ENCODE results near the gene AKR7A2. TPM values are rescaled to one million over a fixed set of nuclear protein-coding genes. Genes with fewer than 3 reads are reported as not detected.

AKR7A2 gene
- total and polyA plus RNA-seq, 9 of the 15 experiments (the other 6 are each of a cell fraction or from before 2014, with no cell fraction given): 2.0 to 78.4 (median 49.4) TPM

DNA sequence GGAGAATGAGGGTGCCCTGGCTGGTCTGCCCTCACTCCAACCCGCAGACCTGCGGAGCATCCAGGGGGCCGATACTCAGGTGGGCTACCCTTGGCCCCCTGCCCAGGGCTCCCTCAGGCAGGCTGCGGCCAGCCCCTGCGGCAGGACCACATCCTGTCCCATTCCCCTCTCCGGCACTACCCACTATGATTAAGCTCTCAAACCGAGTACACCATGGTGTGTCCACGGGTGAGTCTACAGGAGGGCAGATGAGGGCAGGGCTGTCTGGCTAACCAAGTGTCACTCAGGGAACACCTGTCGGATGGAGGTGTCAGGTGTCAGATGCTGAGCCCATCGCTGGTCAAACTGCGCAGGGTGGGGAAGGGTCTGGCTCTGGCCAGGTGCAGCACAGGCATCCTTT, 47.4 kb upstream of the AKR7A2 start:
- no peak for DNase-seq (ENCODE audit: extremely low read depth in 1 of 4, low spot score in 3 of 4)
- Histone ChIP-seq H2AFZ (ENCODE audit: low read depth, low read length) (no peak overlapping the region), H3K36me3 (ENCODE audit: control insufficient read depth, insufficient read depth, low read length) (peaks cover 28% of the 10 kb centered on the region; the same call in 2 of the 3 replicates), H3K4me2 (ENCODE audit: insufficient read depth, low read length) (no peak overlapping the region), H3K9me1 (ENCODE audit: control insufficient read depth, insufficient read depth, low read length) (peaks cover 6% of the 10 kb centered on the region), H3K9ac (ENCODE audit: insufficient read depth in 1 of 2, low read depth in 2 of 2, low read length in 2 of 2) (0 out of 4 replicates have a peak overlapping the region, but pooled peaks of 1 of the 2 experiments have one; percentile 37), H3K27ac (ENCODE audit: extremely low read depth, low read depth, low read length) (no peak overlapping the region), H3K4me1 (replicated peaks in 1 of 2; ENCODE audit: control insufficient read depth in 2 of 2, insufficient read depth in 2 of 2, low read length in 2 of 2) (peaks cover 0 to 4% of the 10 kb centered on the region in 2 experiments; a peak in 1 of 5 replicates), H3K9me3 (replicated peaks; ENCODE audit: control insufficient read depth, insufficient read depth, low read depth, low read length) (no peaks in the 10 kb centered on the region), H3K79me2 (ENCODE audit: control insufficient read depth, insufficient read depth, low read length) (no peaks in the 10 kb centered on the region), H3K4me3 (no peak overlapping the region), H3K27me3 (ENCODE audit: control insufficient read depth in 2 of 2, insufficient read depth in 2 of 2, low read length in 2 of 2) (no peaks in the 10 kb centered on the region), H4K20me1 (replicated peaks; ENCODE audit: control insufficient read depth, insufficient read depth, low read length) (peaks cover 9% of the 10 kb centered on the region; the same call in 1 of the 2 replicates)
- no peak for ATAC-seq
- BruUV-seq (replicated peaks): no TSS peak
- WGBS (ENCODE audit: insufficient coverage, low coverage, missing lambda C conversion rate): 77% methylated on average over 11 of the region's 11 CpGs
- POLR2A ChIA-PET: interaction anchor here (1.2 kb wide), 1 partner anchor 13 kb away, joined by 4 read pairs; no protein-coding TSS in a partner anchor
- FAIRE-seq: no peak
- in situ Hi-C loops (cut with MboI): no loop called here
- CTCF ChIA-PET (ENCODE audit: low intra/inter-chr PET ratio): no interaction called here
- intact Hi-C loops (cut with micrococcal nuclease): no loop called here
- TF ChIP-seq GABPB1 (CRISPR knock-in tag; IDR thresholded peaks at IDR 0.05) (no peak), EP300 (IDR thresholded peaks at IDR 0.05; ENCODE audit: low read length) (no peak), TRIM28 (IDR thresholded peaks at IDR 0.05) (no peak), ZC3H4 (CRISPR knock-in tag; IDR thresholded peaks at IDR 0.05; ENCODE audit: borderline replicate concordance) (no peak), CCAR2 (IDR thresholded peaks at IDR 0.05; ENCODE audit: low read depth, low read length) (no peak), TEAD2 (tag; IDR thresholded peaks at IDR 0.05) (no peak), RFX7 (CRISPR knock-in tag; IDR thresholded peaks at IDR 0.05) (no peak), ZBTB9 (CRISPR knock-in tag; IDR thresholded peaks at IDR 0.05) (no peak), JUND (IDR thresholded peaks at IDR 0.05; ENCODE audit: borderline replicate concordance, low read depth, low read length) (no peak), JUND (tag; IDR thresholded peaks at IDR 0.05; ENCODE audit: borderline replicate concordance, low read depth, low read length) (no peak), RBM22 (IDR thresholded peaks at IDR 0.05; ENCODE audit: low read depth, low read length, poor library complexity, severe bottlenecking) (no peak), TAF7 (tag; IDR thresholded peaks at IDR 0.05) (no peak)
- TF ChIP-seq, protein P1, sequence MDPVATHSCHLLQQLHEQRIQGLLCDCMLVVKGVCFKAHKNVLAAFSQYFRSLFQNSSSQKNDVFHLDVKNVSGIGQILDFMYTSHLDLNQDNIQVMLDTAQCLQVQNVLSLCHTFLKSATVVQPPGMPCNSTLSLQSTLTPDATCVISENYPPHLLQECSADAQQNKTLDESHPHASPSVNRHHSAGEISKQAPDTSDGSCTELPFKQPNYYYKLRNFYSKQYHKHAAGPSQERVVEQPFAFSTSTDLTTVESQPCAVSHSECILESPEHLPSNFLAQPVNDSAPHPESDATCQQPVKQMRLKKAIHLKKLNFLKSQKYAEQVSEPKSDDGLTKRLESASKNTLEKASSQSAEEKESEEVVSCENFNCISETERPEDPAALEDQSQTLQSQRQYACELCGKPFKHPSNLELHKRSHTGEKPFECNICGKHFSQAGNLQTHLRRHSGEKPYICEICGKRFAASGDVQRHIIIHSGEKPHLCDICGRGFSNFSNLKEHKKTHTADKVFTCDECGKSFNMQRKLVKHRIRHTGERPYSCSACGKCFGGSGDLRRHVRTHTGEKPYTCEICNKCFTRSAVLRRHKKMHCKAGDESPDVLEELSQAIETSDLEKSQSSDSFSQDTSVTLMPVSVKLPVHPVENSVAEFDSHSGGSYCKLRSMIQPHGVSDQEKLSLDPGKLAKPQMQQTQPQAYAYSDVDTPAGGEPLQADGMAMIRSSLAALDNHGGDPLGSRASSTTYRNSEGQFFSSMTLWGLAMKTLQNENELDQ (CRISPR knock-in tag; IDR thresholded peaks at IDR 0.05; ENCODE audit: borderline replicate concordance): no peak
- TF ChIP-seq, protein P2, sequence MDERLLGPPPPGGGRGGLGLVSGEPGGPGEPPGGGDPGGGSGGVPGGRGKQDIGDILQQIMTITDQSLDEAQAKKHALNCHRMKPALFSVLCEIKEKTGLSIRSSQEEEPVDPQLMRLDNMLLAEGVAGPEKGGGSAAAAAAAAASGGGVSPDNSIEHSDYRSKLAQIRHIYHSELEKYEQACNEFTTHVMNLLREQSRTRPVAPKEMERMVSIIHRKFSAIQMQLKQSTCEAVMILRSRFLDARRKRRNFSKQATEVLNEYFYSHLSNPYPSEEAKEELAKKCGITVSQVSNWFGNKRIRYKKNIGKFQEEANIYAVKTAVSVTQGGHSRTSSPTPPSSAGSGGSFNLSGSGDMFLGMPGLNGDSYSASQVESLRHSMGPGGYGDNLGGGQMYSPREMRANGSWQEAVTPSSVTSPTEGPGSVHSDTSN (CRISPR knock-in tag; IDR thresholded peaks at IDR 0.05; ENCODE audit: low read depth): no peak
- TF ChIP-seq, protein P2 (tag; conservative IDR thresholded peaks at IDR 0.05; ENCODE audit: low read depth): no peak
- TF ChIP-seq, protein P3, sequence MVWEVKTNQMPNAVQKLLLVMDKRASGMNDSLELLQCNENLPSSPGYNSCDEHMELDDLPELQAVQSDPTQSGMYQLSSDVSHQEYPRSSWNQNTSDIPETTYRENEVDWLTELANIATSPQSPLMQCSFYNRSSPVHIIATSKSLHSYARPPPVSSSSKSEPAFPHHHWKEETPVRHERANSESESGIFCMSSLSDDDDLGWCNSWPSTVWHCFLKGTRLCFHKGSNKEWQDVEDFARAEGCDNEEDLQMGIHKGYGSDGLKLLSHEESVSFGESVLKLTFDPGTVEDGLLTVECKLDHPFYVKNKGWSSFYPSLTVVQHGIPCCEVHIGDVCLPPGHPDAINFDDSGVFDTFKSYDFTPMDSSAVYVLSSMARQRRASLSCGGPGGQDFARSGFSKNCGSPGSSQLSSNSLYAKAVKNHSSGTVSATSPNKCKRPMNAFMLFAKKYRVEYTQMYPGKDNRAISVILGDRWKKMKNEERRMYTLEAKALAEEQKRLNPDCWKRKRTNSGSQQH (CRISPR knock-in tag; IDR thresholded peaks at IDR 0.05): no peak

Measured in K562 (cell line).